HL-60 (cell line): Measurements from ENCODE around the gene RSPH1.

ENCODE experiments used
- DNase-seq, 2 experiments: peaks; one replicate each; pipeline ENCODE4 v3.0.0-alpha.2; 2010 to 2020; ENCODE audit warnings: low read depth in 1 of 2, low spot score in 1 of 2
- H3K27ac ChIP-seq: fragments of 250-450 bp; sonication (Bioruptor Pico); replicated peaks from 2 replicates; pipeline ENCODE4 v1.5.1; 2020; ENCODE audit warnings: mild to moderate bottlenecking, moderate library complexity
- H3K27me3 ChIP-seq: fragments of 250-450 bp; sonication (Bioruptor Pico); 2 replicates; pipeline ENCODE4 v1.5.1; 2021; ENCODE audit warnings: mild to moderate bottlenecking, moderate library complexity; ENCODE audit not compliant: insufficient read depth, poor library complexity, severe bottlenecking
- H3K4me3 ChIP-seq: replicated peaks from 2 replicates; pipeline ENCODE4 v1.5.1; 2011; ENCODE audit warnings: mild to moderate bottlenecking, control low read depth, low read length; ENCODE audit not compliant: insufficient read depth
- GABPA ChIP-seq: IDR thresholded peaks from 2 replicates; pipeline ENCODE4 v1.6.1; 2012; ENCODE audit warnings: low read depth
- POLR2AphosphoS5 ChIP-seq: IDR thresholded peaks from 2 replicates; pipeline ENCODE4 v1.6.1; 2012; ENCODE audit warnings: low read depth
- SPI1 ChIP-seq: IDR thresholded peaks from 2 replicates; pipeline ENCODE4 v1.6.1; 2012; ENCODE audit warnings: low read depth, mild to moderate bottlenecking, borderline replicate concordance
- TF ChIP-seq, protein P1 (sequence below): IDR thresholded peaks from one replicate; pipeline ENCODE4 v1.5.1; 2011; ENCODE audit warnings: low read length, control low read depth, inconsistent platforms; ENCODE audit not compliant: insufficient read depth
- TF ChIP-seq, protein P2 (sequence below): IDR thresholded peaks from 2 replicates; pipeline ENCODE4 v1.6.1; 2012; ENCODE audit warnings: low read depth; ENCODE audit not compliant: insufficient replicate concordance

Gene RSPH1

DNA sequence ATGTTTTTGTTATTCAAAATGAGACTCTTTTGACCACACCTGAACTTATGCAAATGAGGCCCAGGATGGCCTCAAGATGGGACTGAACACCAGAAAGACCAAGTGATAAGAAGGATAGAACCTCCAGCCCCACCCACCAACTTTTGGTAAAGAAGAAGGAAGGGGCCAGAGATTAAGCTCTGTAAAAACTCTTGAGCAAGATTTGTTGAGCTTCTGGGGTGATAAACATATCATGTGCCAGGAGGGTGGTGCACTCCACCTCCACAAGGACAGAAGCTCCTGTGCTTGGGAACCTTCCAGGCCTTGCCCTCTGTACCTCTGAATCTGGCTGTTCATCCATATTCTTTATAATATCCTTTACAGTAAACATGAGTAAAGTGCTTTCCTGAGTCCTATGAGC, 5.3 kb downstream of the RSPH1 start:
- H3K27me3 ChIP-seq: peaks cover 12% of the 10 kb centered on the region
- no peak overlapping the region for H3K27ac ChIP-seq
- no peak overlapping the region for H3K4me3 ChIP-seq
- TF ChIP-seq SPI1 (no peak), POLR2AphosphoS5 (no peak), GABPA (no peak)
- TF ChIP-seq, protein P1, sequence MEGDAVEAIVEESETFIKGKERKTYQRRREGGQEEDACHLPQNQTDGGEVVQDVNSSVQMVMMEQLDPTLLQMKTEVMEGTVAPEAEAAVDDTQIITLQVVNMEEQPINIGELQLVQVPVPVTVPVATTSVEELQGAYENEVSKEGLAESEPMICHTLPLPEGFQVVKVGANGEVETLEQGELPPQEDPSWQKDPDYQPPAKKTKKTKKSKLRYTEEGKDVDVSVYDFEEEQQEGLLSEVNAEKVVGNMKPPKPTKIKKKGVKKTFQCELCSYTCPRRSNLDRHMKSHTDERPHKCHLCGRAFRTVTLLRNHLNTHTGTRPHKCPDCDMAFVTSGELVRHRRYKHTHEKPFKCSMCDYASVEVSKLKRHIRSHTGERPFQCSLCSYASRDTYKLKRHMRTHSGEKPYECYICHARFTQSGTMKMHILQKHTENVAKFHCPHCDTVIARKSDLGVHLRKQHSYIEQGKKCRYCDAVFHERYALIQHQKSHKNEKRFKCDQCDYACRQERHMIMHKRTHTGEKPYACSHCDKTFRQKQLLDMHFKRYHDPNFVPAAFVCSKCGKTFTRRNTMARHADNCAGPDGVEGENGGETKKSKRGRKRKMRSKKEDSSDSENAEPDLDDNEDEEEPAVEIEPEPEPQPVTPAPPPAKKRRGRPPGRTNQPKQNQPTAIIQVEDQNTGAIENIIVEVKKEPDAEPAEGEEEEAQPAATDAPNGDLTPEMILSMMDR: no peak
- TF ChIP-seq, protein P2, sequence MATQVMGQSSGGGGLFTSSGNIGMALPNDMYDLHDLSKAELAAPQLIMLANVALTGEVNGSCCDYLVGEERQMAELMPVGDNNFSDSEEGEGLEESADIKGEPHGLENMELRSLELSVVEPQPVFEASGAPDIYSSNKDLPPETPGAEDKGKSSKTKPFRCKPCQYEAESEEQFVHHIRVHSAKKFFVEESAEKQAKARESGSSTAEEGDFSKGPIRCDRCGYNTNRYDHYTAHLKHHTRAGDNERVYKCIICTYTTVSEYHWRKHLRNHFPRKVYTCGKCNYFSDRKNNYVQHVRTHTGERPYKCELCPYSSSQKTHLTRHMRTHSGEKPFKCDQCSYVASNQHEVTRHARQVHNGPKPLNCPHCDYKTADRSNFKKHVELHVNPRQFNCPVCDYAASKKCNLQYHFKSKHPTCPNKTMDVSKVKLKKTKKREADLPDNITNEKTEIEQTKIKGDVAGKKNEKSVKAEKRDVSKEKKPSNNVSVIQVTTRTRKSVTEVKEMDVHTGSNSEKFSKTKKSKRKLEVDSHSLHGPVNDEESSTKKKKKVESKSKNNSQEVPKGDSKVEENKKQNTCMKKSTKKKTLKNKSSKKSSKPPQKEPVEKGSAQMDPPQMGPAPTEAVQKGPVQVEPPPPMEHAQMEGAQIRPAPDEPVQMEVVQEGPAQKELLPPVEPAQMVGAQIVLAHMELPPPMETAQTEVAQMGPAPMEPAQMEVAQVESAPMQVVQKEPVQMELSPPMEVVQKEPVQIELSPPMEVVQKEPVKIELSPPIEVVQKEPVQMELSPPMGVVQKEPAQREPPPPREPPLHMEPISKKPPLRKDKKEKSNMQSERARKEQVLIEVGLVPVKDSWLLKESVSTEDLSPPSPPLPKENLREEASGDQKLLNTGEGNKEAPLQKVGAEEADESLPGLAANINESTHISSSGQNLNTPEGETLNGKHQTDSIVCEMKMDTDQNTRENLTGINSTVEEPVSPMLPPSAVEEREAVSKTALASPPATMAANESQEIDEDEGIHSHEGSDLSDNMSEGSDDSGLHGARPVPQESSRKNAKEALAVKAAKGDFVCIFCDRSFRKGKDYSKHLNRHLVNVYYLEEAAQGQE: no peak
- no peak for DNase-seq

DNA sequence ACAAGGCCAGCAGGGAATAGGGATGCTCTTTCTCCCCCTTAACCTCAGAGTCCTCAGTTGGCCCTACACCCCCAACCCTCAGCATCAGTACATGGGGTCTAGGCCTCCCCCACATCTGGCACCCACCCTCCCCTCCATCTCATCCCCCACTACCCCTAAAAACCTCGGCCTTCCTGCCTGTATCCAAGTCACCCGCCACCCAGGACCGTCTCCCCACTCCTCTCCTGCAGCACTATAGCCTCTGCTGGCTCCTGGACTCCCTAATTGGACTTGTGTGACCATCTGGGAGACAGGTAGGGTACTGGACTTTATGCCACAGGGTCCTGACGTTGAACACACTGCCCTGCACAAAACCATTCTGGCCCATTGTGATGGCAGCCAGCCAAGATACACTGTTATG, 6.0 kb downstream of the RSPH1 start:
- peaks cover 5% of the 10 kb centered on the region for H3K27me3 ChIP-seq

DNA sequence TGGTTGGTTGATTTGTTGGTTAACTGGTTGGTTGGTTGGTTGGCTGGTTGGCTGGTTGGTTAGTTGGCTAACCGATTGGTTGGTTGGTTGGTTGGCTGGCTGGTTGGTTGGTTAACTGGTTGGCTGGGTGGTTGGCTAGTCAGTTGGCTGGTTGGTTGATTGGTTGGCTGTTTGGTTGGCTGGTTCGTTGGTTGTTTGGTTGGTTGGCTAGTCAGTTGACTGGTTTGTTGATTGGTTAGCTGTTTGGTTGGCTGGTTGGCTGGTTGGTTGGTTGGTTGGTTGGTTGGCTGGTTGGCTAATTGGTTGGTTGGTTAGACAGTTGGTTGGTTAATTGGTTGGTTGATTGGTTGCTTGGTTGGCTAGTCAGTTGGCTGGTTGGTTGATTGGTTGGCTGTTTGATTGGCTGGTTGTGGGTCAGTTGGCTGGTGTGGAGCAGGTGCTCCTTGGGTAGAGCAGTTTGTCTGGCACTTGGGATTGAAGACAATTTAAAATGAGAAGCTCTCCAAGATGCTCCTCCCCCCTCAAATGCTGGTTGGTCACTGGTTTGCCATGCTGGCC, 6.9 kb downstream of the RSPH1 start:
- peaks cover 4% of the 10 kb centered on the region for H3K27me3 ChIP-seq
- no peak for DNase-seq
- no peak overlapping the region for H3K27ac ChIP-seq
- TF ChIP-seq, protein P2: no peak
- no peak for TF ChIP-seq GABPA
- TF ChIP-seq, protein P1: no peak
- TF ChIP-seq SPI1: no peak
- no peak overlapping the region for H3K4me3 ChIP-seq

More for the DNA sequence above, 6.0 kb downstream of the RSPH1 start:
- TF ChIP-seq POLR2AphosphoS5 (no peak), SPI1 (no peak)
- TF ChIP-seq, protein P1: no peak
- Histone ChIP-seq H3K27ac (no peak overlapping the region), H3K4me3 (no peak overlapping the region)
- no peak for DNase-seq

DNA sequence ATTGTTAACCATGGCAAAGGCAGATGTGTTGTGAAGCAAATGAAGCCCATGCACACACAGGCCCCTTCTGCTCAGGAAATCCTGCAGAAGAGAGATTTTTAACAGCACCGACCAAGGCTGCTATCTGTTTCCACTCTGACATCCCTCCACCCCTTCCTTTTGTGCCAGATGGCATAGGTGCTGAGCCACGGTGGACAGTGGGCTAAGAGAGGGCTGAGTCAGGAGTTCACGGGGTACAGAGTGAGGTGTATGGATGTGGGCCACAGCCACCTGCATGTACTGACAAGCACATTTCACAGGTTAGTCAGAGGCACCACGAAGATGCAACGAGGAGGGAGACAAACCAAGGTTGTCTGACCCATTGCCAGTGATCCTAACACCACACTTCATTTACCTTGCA, 9.5 kb downstream of the RSPH1 start:
- no peak overlapping the region for H3K27ac ChIP-seq
- H3K4me3 ChIP-seq: no peak overlapping the region
- TF ChIP-seq GABPA (no peak), POLR2AphosphoS5 (no peak), SPI1 (no peak)
- TF ChIP-seq, protein P1: no peak
- TF ChIP-seq, protein P2: no peak
- H3K27me3 ChIP-seq: peaks cover 3% of the 10 kb centered on the region
- no peak for DNase-seq
